ENCODE results near the gene RNF144A.

DNA sequence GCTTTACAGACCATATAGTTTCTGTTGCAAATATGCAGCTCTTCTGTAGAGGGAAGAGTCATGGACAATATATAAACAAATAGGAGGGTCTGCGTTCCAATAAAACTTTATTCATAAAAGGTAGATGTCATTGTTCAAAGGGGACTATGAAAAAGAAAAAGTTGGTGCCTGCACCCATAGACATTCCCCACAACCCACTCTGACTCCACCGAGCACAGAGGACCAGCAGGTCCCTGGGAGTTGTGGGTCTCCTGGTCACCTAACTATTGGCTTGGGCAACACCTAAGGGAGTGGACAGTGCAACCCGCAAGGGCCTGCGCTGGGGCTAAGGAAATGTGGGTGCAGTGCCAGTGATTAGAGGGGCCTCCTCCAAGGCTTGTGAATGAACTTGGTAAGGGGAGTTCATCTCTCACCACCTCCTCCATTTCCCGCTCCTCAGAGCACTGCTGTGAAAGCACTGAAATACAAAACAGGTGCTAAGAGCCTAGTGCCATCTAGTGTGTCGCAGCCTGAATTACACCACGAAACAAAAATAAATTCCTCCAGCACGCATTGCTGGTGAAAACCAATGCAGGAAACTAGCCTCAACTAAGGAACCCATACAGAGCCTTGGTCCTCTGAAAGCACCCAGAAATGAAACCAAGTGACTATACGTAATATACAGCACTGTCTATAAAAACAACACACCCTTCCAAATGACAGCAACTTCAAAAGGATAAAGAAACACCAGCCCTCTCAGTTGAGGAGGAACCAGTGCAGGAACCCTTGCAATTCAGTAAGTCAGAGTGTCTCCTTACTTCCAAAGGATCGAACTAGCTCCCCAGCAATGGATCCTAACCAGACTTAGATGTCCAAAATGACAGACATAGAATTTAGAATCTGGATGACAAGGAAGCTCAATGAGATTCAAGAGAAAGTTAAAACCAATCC, 166.6 kb downstream of the RNF144A start:
- no peak for TF ChIP-seq POLR2AphosphoS5 (IDR thresholded peaks at IDR 0.05; ENCODE audit: low read depth, low read length)
- TF ChIP-seq SIN3A (IDR thresholded peaks at IDR 0.05; ENCODE audit: borderline replicate concordance, insufficient read depth, low read length) = no peak
- TF ChIP-seq, protein P1, sequence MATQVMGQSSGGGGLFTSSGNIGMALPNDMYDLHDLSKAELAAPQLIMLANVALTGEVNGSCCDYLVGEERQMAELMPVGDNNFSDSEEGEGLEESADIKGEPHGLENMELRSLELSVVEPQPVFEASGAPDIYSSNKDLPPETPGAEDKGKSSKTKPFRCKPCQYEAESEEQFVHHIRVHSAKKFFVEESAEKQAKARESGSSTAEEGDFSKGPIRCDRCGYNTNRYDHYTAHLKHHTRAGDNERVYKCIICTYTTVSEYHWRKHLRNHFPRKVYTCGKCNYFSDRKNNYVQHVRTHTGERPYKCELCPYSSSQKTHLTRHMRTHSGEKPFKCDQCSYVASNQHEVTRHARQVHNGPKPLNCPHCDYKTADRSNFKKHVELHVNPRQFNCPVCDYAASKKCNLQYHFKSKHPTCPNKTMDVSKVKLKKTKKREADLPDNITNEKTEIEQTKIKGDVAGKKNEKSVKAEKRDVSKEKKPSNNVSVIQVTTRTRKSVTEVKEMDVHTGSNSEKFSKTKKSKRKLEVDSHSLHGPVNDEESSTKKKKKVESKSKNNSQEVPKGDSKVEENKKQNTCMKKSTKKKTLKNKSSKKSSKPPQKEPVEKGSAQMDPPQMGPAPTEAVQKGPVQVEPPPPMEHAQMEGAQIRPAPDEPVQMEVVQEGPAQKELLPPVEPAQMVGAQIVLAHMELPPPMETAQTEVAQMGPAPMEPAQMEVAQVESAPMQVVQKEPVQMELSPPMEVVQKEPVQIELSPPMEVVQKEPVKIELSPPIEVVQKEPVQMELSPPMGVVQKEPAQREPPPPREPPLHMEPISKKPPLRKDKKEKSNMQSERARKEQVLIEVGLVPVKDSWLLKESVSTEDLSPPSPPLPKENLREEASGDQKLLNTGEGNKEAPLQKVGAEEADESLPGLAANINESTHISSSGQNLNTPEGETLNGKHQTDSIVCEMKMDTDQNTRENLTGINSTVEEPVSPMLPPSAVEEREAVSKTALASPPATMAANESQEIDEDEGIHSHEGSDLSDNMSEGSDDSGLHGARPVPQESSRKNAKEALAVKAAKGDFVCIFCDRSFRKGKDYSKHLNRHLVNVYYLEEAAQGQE (IDR thresholded peaks at IDR 0.05; ENCODE audit: insufficient read depth in 1 of 2, low read depth in 2 of 2, low read length in 2 of 2) = no peak
- no peak for TF ChIP-seq TAF1 (IDR thresholded peaks at IDR 0.05; ENCODE audit: borderline replicate concordance, insufficient read depth, low read length)
- TF ChIP-seq FOXP2 (optimal IDR thresholded peaks at IDR 0.05; ENCODE audit: borderline replicate concordance, extremely low read depth, extremely low read length, insufficient read depth) = no peak
